ENCODE results near the gene ARHGAP32. TPM values are rescaled to one million over a fixed set of nuclear protein-coding genes. Genes with fewer than 3 reads are reported as not detected.

Gene ARHGAP32
- total RNA-seq, 1 experiment from 2014 or later, result 62.6 TPM

- Mint-ChIP-seq H3K4me1 (ENCODE audit: insufficient read depth, unreplicated experiment) (no peaks in the 10 kb centered on the region), H3K36me3 (ENCODE audit: insufficient read depth, unreplicated experiment) (peaks cover 6% of the 10 kb centered on the region), H3K9me3 (ENCODE audit: unreplicated experiment) (no peaks in the 10 kb centered on the region), H3K27me3 (ENCODE audit: insufficient read depth, unreplicated experiment) (no peaks in the 10 kb centered on the region), H3K27ac (ENCODE audit: low read depth, unreplicated experiment) (no peak overlapping the region), H3K4me3 (ENCODE audit: unreplicated experiment) (no peak overlapping the region)
- no peak for DNase-seq (ENCODE audit: unreplicated experiment)
- intact Hi-C loops (cut with micrococcal nuclease), result no loop called here
- BruUV-seq (replicated peaks), result no TSS peak
- TF ChIP-seq, protein P1, sequence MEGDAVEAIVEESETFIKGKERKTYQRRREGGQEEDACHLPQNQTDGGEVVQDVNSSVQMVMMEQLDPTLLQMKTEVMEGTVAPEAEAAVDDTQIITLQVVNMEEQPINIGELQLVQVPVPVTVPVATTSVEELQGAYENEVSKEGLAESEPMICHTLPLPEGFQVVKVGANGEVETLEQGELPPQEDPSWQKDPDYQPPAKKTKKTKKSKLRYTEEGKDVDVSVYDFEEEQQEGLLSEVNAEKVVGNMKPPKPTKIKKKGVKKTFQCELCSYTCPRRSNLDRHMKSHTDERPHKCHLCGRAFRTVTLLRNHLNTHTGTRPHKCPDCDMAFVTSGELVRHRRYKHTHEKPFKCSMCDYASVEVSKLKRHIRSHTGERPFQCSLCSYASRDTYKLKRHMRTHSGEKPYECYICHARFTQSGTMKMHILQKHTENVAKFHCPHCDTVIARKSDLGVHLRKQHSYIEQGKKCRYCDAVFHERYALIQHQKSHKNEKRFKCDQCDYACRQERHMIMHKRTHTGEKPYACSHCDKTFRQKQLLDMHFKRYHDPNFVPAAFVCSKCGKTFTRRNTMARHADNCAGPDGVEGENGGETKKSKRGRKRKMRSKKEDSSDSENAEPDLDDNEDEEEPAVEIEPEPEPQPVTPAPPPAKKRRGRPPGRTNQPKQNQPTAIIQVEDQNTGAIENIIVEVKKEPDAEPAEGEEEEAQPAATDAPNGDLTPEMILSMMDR (IDR thresholded peaks at IDR 0.05; ENCODE audit: unreplicated experiment), result no peak
- ChIA-PET POLR2A (interaction anchor here (0.9 kb wide), 1 partner anchor 14 kb away, joined by 3 read pairs; no protein-coding TSS in a partner anchor), CTCF (interaction anchor here (0.6 to 2.2 kb wide), 4 partner anchors 10 to 49 kb away, joined by 3 to 10 read pairs (median 4); no protein-coding TSS in a partner anchor)
Observed at GRCh38 chr11:128933481-128934178, 258.5 kb downstream of the ARHGAP32 start.

GRCh38 chr11:128931668-128932067 lies 260.5 kb downstream of the ARHGAP32 start:
- Mint-ChIP-seq H3K9me3 (ENCODE audit: unreplicated experiment) (no peaks in the 10 kb centered on the region), H3K27me3 (ENCODE audit: insufficient read depth, unreplicated experiment) (no peaks in the 10 kb centered on the region), H3K27ac (ENCODE audit: low read depth, unreplicated experiment) (no peak overlapping the region), H3K4me1 (ENCODE audit: insufficient read depth, unreplicated experiment) (no peaks in the 10 kb centered on the region), H3K36me3 (ENCODE audit: insufficient read depth, unreplicated experiment) (peaks cover 6% of the 10 kb centered on the region), H3K4me3 (ENCODE audit: unreplicated experiment) (no peak overlapping the region)
- no peak for DNase-seq (ENCODE audit: unreplicated experiment)
- POLR2A ChIA-PET, result no interaction called here
- CTCF ChIA-PET, result no interaction called here
- no TSS peak for BruUV-seq (replicated peaks)
- TF ChIP-seq, protein P1 (IDR thresholded peaks at IDR 0.05; ENCODE audit: unreplicated experiment), result no peak
- intact Hi-C loops (cut with micrococcal nuclease), result no loop called here

GRCh38 chr11:128931066-128931465 lies 261.1 kb downstream of the ARHGAP32 start:
- H3K9me3 Mint-ChIP-seq (ENCODE audit: unreplicated experiment), result no peaks in the 10 kb centered on the region

DNA sequence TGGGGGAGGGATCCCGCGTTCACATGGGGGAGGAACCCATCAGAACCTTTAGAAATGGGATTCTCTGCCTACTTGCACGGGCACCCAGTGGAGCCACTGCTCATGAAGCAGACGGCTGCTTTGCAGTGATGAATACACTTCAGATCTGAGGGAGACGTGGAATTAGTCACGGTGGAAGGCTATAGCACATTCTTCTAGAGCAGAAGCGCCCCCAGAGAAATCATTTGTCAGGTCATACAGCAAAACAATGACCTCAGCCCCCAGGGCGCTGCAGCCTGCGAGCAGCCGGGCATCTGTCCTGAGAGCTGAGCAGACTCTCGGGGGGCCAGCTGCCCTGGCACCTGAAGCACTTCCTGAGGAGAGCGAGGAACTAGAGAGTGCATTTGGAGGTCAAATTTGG lies 262.1 kb downstream of the ARHGAP32 start:
- DNase-seq (ENCODE audit: unreplicated experiment), result no peak
- TF ChIP-seq, protein P1 (IDR thresholded peaks at IDR 0.05; ENCODE audit: unreplicated experiment), result no peak
- intact Hi-C loops (cut with micrococcal nuclease), result no loop called here
- no peaks in the 10 kb centered on the region for H3K36me3 Mint-ChIP-seq (ENCODE audit: insufficient read depth, unreplicated experiment)
- BruUV-seq (replicated peaks), result no TSS peak
- ChIA-PET CTCF (interaction anchor here (2.7 kb wide), 1 partner anchor 45 kb away, joined by 13 read pairs; no protein-coding TSS in a partner anchor), POLR2A (no interaction called here)
- no peaks in the 10 kb centered on the region for H3K27me3 Mint-ChIP-seq (ENCODE audit: insufficient read depth, unreplicated experiment)
- no peaks in the 10 kb centered on the region for H3K9me3 Mint-ChIP-seq (ENCODE audit: unreplicated experiment)
- no peaks in the 10 kb centered on the region for H3K4me1 Mint-ChIP-seq (ENCODE audit: insufficient read depth, unreplicated experiment)
- no peak overlapping the region for H3K4me3 Mint-ChIP-seq (ENCODE audit: unreplicated experiment)
- no peak overlapping the region for H3K27ac Mint-ChIP-seq (ENCODE audit: low read depth, unreplicated experiment)

More at GRCh38 chr11:128931066-128931465, 261.1 kb downstream of the ARHGAP32 start:
- Mint-ChIP-seq H3K4me3 (ENCODE audit: unreplicated experiment) (no peak overlapping the region), H3K27ac (ENCODE audit: low read depth, unreplicated experiment) (no peak overlapping the region), H3K36me3 (ENCODE audit: insufficient read depth, unreplicated experiment) (peaks cover 6% of the 10 kb centered on the region), H3K4me1 (ENCODE audit: insufficient read depth, unreplicated experiment) (no peaks in the 10 kb centered on the region), H3K27me3 (ENCODE audit: insufficient read depth, unreplicated experiment) (no peaks in the 10 kb centered on the region)
- POLR2A ChIA-PET, result no interaction called here
- CTCF ChIA-PET, result no interaction called here
- BruUV-seq (replicated peaks), result no TSS peak
- TF ChIP-seq, protein P1 (IDR thresholded peaks at IDR 0.05; ENCODE audit: unreplicated experiment), result no peak
- intact Hi-C loops (cut with micrococcal nuclease), result no loop called here
- no peak for DNase-seq (ENCODE audit: unreplicated experiment)
